Hepatocyte (in vitro differentiated cells): ENCODE measurements around the gene C4orf50. TPM values are rescaled to one million over a fixed set of nuclear protein-coding genes. Genes with fewer than 3 reads are reported as not detected.

Experiments
- DNase-seq: peaks from one replicate; pipeline ENCODE4 v3.0.0-alpha.2; 2016; ENCODE audit warnings: low spot score
- H2AFZ ChIP-seq: fragments of 200-600 bp; sonication (generic); 2 replicates; pipeline ENCODE4 v1.6.0; 2016; ENCODE audit warnings: antibody characterized with exemption, mild to moderate bottlenecking
- H3K27ac ChIP-seq: fragments of 200-600 bp; sonication (generic); 2 replicates; pipeline ENCODE4 v1.5.1; 2016; ENCODE audit warnings: mild to moderate bottlenecking
- H3K27me3 ChIP-seq: fragments of 200-600 bp; sonication (generic); 2 replicates; pipeline ENCODE4 v1.6.1; 2016
- H3K36me3 ChIP-seq: fragments of 200-600 bp; sonication (generic); replicated peaks from 2 replicates; pipeline ENCODE4 v1.5.1; 2016; ENCODE audit warnings: low read depth; ENCODE audit not compliant: insufficient read depth
- H3K4me1 ChIP-seq: fragments of 200-600 bp; sonication (generic); 2 replicates; pipeline ENCODE4 v1.5.1; 2016; ENCODE audit warnings: mild to moderate bottlenecking, moderate library complexity; ENCODE audit not compliant: insufficient read depth
- H3K4me2 ChIP-seq: fragments of 200-600 bp; sonication (generic); 2 replicates; pipeline ENCODE4 v1.6.0; 2016
- H3K4me3 ChIP-seq: fragments of 200-600 bp; sonication (generic); 2 replicates; pipeline ENCODE4 v1.5.1; 2016; ENCODE audit warnings: mild to moderate bottlenecking
- H3K79me2 ChIP-seq: fragments of 200-600 bp; sonication (generic); 2 replicates; pipeline ENCODE4 v1.6.0; 2017; ENCODE audit warnings: mild to moderate bottlenecking
- H3K9me2 ChIP-seq: fragments of 200-600 bp; sonication (generic); replicated peaks from 2 replicates; pipeline ENCODE4 v1.6.0; 2017; ENCODE audit warnings: mild to moderate bottlenecking; ENCODE audit not compliant: insufficient read depth
- H3K9me3 ChIP-seq: fragments of 200-600 bp; sonication (generic); 2 replicates; pipeline ENCODE4 v1.5.1; 2016; ENCODE audit warnings: low read depth, mild to moderate bottlenecking
- H4K20me1 ChIP-seq: fragments of 200-600 bp; sonication (generic); 2 replicates; pipeline ENCODE4 v1.6.0; 2016; ENCODE audit warnings: mild to moderate bottlenecking; ENCODE audit not compliant: insufficient read depth, poor library complexity, severe bottlenecking
- EZH2 ChIP-seq: fragments of 200-600 bp; sonication (generic); IDR thresholded peaks from 2 replicates; pipeline ENCODE4 v1.6.1; 2016; ENCODE audit warnings: antibody characterized with exemption, mild to moderate bottlenecking, borderline replicate concordance
- EZH2phosphoT487 ChIP-seq: fragments of 200-600 bp; sonication (generic); IDR thresholded peaks from one replicate; pipeline ENCODE4 v1.6.1; 2018; ENCODE audit warnings: antibody characterized with exemption, mild to moderate bottlenecking, low read depth, moderate library complexity; ENCODE audit not compliant: unreplicated experiment, severe bottlenecking
- WGBS: methylation state at CpG from one replicate; pipeline ENCODE4 v1.1.6; 2016; ENCODE audit warnings: low lambda C conversion rate; ENCODE audit errors: missing lambda C conversion rate; 5-methylcytosine and 5-hydroxymethylcytosine counted together
- polyA plus RNA-seq: library from polyadenylated mRNA; unstranded; fragments of >200 nt; fragmentation: Nextera tagmentation; extraction: Ambion mirVana; gene quantifications from 2 replicates; pipeline ENCODE4 v1.2.1, GENCODE V29; 2016
- total RNA-seq: library from RNA; depleted of rRNA; stranded (reverse); fragments of >200 nt; gene quantifications from 2 replicates; pipeline ENCODE4 v1.2.3, GENCODE V29; 2014
- TF ChIP-seq, protein P1 (sequence below): fragments of 200-600 bp; sonication (generic); IDR thresholded peaks from 2 replicates; pipeline ENCODE4 v1.5.1; 2016; ENCODE audit warnings: antibody characterized with exemption, mild to moderate bottlenecking; ENCODE audit not compliant: poor library complexity

C4orf50 gene
- total and polyA plus RNA-seq, 2 experiments from 2014 or later: not detected

- no peaks in the 10 kb centered on the region for H3K36me3 ChIP-seq
- H3K4me2 ChIP-seq: no peak overlapping the region
- H3K9me2 ChIP-seq: no peaks in the 10 kb centered on the region
- H3K4me1 ChIP-seq: no peaks in the 10 kb centered on the region
- no peak overlapping the region for H3K4me3 ChIP-seq
- no peak overlapping the region for H2AFZ ChIP-seq
- no peak overlapping the region for H3K27ac ChIP-seq
- peaks cover 6% of the 10 kb centered on the region for H3K27me3 ChIP-seq
- no peak for DNase-seq
- TF ChIP-seq EZH2phosphoT487: no peak
- TF ChIP-seq EZH2: no peak
- TF ChIP-seq, protein P1, sequence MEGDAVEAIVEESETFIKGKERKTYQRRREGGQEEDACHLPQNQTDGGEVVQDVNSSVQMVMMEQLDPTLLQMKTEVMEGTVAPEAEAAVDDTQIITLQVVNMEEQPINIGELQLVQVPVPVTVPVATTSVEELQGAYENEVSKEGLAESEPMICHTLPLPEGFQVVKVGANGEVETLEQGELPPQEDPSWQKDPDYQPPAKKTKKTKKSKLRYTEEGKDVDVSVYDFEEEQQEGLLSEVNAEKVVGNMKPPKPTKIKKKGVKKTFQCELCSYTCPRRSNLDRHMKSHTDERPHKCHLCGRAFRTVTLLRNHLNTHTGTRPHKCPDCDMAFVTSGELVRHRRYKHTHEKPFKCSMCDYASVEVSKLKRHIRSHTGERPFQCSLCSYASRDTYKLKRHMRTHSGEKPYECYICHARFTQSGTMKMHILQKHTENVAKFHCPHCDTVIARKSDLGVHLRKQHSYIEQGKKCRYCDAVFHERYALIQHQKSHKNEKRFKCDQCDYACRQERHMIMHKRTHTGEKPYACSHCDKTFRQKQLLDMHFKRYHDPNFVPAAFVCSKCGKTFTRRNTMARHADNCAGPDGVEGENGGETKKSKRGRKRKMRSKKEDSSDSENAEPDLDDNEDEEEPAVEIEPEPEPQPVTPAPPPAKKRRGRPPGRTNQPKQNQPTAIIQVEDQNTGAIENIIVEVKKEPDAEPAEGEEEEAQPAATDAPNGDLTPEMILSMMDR: no peak
- H4K20me1 ChIP-seq: no peaks in the 10 kb centered on the region
- H3K9me3 ChIP-seq: no peaks in the 10 kb centered on the region
- no peaks in the 10 kb centered on the region for H3K79me2 ChIP-seq
Observed at GRCh38 chr4:5984843-5985242, 33.4 kb downstream of the C4orf50 start.

GRCh38 chr4:5982156-5982973 is 35.9 kb downstream of the C4orf50 start:
- H4K20me1 ChIP-seq: no peaks in the 10 kb centered on the region
- no peaks in the 10 kb centered on the region for H3K4me1 ChIP-seq
- no peak overlapping the region for H3K27ac ChIP-seq
- peaks cover 25% of the 10 kb centered on the region for H3K27me3 ChIP-seq
- H3K9me3 ChIP-seq: no peaks in the 10 kb centered on the region
- no peaks in the 10 kb centered on the region for H3K36me3 ChIP-seq
- no peaks in the 10 kb centered on the region for H3K79me2 ChIP-seq
- no peaks in the 10 kb centered on the region for H3K9me2 ChIP-seq
- H3K4me3 ChIP-seq: no peak overlapping the region
- H2AFZ ChIP-seq: no peak overlapping the region
- TF ChIP-seq EZH2 (no peak), EZH2phosphoT487 (no peak)
- TF ChIP-seq, protein P1: no peak
- WGBS: 86% methylated on average over 9 of the region's 9 CpGs
- DNase-seq: no peak
- no peak overlapping the region for H3K4me2 ChIP-seq

GRCh38 chr4:5980436-5981155 is 37.6 kb downstream of the C4orf50 start:
- Histone ChIP-seq H3K9me3 (no peaks in the 10 kb centered on the region), H3K9me2 (no peaks in the 10 kb centered on the region), H3K4me3 (no peak overlapping the region), H3K27me3 (peaks cover 32% of the 10 kb centered on the region), H3K4me2 (no peak overlapping the region), H3K4me1 (no peaks in the 10 kb centered on the region), H3K27ac (no peak overlapping the region), H3K36me3 (no peaks in the 10 kb centered on the region), H2AFZ (no peak overlapping the region), H4K20me1 (no peaks in the 10 kb centered on the region), H3K79me2 (no peaks in the 10 kb centered on the region)
- no peak for TF ChIP-seq EZH2phosphoT487
- TF ChIP-seq, protein P1: peak; percentile 13
- 67% methylated on average over 3 of the region's 3 CpGs for WGBS
- no peak for DNase-seq
